Measurements from ENCODE around the gene CA11. TPM values are rescaled to one million over a fixed set of nuclear protein-coding genes. Genes with fewer than 3 reads are reported as not detected.
"Not testable (repeated sequence)": the region's sequence is repeated elsewhere in the genome, so short reads cannot be mapped to it uniquely, and the experiment has no call there.

CA11 gene
- total and polyA plus RNA-seq, 9 donors, result 6.2 to 22.1 (median 13.8) TPM

DNA sequence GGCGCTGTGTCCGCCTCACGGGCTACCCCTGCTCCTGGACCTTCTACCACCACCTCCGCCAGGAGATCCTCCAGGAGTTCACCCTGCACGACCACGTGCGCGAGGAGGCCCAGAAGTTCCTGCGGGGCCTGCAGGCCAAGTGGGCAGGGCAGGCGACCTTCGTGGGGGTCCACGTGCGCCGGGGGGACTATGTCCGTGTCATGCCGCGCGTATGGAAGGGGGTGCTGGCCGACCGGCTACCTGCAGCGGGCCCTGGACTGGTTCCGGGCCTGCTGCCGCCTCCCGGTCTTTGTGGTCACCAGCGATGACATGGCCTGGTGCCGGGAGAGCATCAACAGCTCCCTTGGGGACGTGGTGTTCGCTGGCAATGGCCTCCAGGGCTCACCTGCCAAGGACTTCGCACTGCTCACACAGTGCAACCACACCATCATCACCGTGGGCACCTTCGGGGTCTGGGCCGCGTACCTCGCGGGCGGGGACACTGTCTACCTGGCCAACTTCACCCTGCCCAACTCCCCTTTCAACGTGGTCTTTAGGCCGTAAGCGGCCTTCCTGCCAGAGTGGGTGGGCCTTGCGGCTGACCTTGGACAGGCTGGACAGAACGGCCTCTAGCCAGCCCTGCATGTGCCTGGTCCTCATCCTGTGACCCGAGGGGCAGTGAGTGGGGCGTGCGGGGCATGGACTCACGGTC lies 34.6 kb upstream of the CA11 start:
- Histone ChIP-seq H3K4me3 (ENCODE audit: low read length) (no peak overlapping the region), H3K4me1 (ENCODE audit: control insufficient read depth, insufficient read depth, low read length) (peaks cover 11% of the 10 kb centered on the region), H3K9me3 (replicated peaks; ENCODE audit: control insufficient read depth, low read depth, low read length) (no peaks in the 10 kb centered on the region), H3K36me3 (ENCODE audit: control insufficient read depth, insufficient read depth, low read length) (no peaks in the 10 kb centered on the region), H3K27ac (ENCODE audit: low read length) (no peak overlapping the region), H3K27me3 (ENCODE audit: control insufficient read depth, insufficient read depth, low read length) (no peaks in the 10 kb centered on the region)
- no peak for DNase-seq
- 89% methylated on average over 42 of the region's 45 CpGs for WGBS (ENCODE audit: insufficient coverage)

DNA sequence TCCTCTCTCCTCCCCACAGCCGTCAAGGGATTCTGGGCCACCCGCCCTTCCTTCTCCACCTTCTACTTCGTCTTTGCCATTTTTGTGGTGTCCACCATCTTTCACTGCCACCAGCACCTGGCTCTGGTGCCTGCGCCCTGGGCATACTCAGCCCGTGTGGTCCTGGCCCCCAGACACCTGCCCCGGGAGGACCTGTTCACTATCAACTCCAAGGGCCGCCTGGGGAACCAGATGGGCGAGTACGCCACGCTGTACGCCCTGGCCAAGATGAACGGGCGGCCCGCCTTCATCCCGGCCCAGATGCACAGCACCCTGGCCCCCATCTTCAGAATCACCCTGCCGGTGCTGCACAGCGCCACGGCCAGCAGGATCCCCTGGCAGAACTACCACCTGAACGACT lies 34.0 kb upstream of the CA11 start:
- not testable (repeated sequence) for H3K36me3 ChIP-seq (ENCODE audit: control insufficient read depth, insufficient read depth, low read length); H3K27ac ChIP-seq (ENCODE audit: low read length); H3K27me3 ChIP-seq (ENCODE audit: control insufficient read depth, insufficient read depth, low read length); H3K4me3 ChIP-seq (ENCODE audit: low read length); H3K9me3 ChIP-seq (replicated peaks; ENCODE audit: control insufficient read depth, low read depth, low read length); DNase-seq
- WGBS (ENCODE audit: insufficient coverage), result 76% methylated on average over 5 of the region's 19 CpGs
- H3K4me1 ChIP-seq (ENCODE audit: control insufficient read depth, insufficient read depth, low read length), result peaks cover 17% of the 10 kb centered on the region

DNA sequence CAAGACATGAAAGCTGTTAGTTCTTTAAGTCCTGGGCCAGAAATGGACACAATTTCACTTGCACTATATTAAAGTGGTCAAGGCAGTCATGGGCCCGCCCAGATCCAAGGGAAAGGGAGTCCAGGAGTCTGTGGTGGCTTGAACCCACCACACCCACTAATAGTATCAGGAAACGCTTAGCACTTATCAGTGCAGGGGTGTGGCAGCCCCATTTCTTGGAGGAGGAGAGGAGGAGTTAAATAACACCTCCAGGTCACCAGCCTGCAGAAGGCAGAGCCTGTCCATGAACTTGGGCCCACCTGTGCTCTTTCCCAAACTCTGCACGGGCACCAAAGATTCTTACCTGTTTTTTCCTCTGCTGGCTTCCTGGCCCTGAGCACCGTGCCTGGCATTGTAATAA lies 32.2 kb upstream of the CA11 start:
- Histone ChIP-seq H3K4me1 (ENCODE audit: control insufficient read depth, insufficient read depth, low read length) (peaks cover 19% of the 10 kb centered on the region), H3K27ac (ENCODE audit: low read length) (no peak overlapping the region), H3K27me3 (ENCODE audit: control insufficient read depth, insufficient read depth, low read length) (peaks cover 2% of the 10 kb centered on the region), H3K9me3 (replicated peaks; ENCODE audit: control insufficient read depth, low read depth, low read length) (no peaks in the 10 kb centered on the region), H3K4me3 (ENCODE audit: low read length) (no peak overlapping the region), H3K36me3 (ENCODE audit: control insufficient read depth, insufficient read depth, low read length) (no peaks in the 10 kb centered on the region)
- DNase-seq, result no peak
- no CpG with 5 or more reads among the region's 4 CpGs for WGBS (ENCODE audit: insufficient coverage)

DNA sequence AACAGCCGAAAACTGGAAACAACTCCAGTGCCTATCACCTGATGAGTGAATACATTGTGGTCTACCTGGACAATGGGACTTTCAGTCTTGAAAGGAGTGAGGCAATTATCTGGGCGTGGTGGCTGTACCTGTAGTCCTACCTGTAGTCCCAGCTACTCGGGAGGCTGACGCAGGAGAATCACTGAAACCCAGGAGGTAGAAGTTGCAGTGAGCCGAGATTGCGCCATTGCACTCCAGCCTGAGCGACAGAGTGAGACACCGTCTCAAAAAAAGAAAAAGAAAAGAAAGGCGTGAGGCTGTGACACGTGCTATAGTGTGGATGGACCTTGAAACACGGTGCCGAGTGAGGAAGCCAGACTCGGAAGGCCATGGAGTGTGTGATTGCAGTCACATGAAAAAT lies 30.9 kb upstream of the CA11 start:
- Histone ChIP-seq H3K4me1 (ENCODE audit: control insufficient read depth, insufficient read depth, low read length) (peaks cover 29% of the 10 kb centered on the region), H3K27me3 (ENCODE audit: control insufficient read depth, insufficient read depth, low read length) (peaks cover 2% of the 10 kb centered on the region), H3K36me3 (ENCODE audit: control insufficient read depth, insufficient read depth, low read length) (no peaks in the 10 kb centered on the region), H3K9me3 (replicated peaks; ENCODE audit: control insufficient read depth, low read depth, low read length) (no peaks in the 10 kb centered on the region), H3K4me3 (ENCODE audit: low read length) (no peak overlapping the region), H3K27ac (ENCODE audit: low read length) (no peak overlapping the region)
- 86% methylated on average over 12 of the region's 13 CpGs for WGBS (ENCODE audit: insufficient coverage)
- no peak for DNase-seq

DNA sequence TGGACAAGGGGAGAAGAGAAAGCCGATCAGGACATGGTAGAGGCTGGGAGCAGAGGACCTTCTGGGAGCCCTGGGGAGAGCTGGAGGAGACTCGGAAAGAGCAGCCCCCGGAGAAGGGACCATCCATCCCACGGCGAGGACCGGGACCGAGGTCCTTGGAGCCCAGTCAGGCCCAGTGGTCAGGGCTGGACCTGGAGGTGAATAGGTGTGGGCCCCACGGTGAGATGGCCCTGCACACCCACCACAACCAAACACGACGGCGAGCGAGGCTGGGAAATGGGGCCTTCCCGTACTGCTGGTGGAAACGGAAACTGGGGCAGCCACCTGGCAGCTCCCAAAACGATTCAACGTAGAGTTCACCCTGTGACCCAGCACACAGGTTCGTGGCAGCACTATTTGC lies 30.5 kb upstream of the CA11 start:
- Histone ChIP-seq H3K4me3 (ENCODE audit: low read length) (no peak overlapping the region), H3K9me3 (replicated peaks; ENCODE audit: control insufficient read depth, low read depth, low read length) (no peaks in the 10 kb centered on the region), H3K27me3 (ENCODE audit: control insufficient read depth, insufficient read depth, low read length) (peaks cover 2% of the 10 kb centered on the region), H3K4me1 (ENCODE audit: control insufficient read depth, insufficient read depth, low read length) (peaks cover 31% of the 10 kb centered on the region), H3K36me3 (ENCODE audit: control insufficient read depth, insufficient read depth, low read length) (no peaks in the 10 kb centered on the region), H3K27ac (ENCODE audit: low read length) (no peak overlapping the region)
- WGBS (ENCODE audit: insufficient coverage), result 84% methylated on average over 12 of the region's 17 CpGs
- no peak for DNase-seq

DNA sequence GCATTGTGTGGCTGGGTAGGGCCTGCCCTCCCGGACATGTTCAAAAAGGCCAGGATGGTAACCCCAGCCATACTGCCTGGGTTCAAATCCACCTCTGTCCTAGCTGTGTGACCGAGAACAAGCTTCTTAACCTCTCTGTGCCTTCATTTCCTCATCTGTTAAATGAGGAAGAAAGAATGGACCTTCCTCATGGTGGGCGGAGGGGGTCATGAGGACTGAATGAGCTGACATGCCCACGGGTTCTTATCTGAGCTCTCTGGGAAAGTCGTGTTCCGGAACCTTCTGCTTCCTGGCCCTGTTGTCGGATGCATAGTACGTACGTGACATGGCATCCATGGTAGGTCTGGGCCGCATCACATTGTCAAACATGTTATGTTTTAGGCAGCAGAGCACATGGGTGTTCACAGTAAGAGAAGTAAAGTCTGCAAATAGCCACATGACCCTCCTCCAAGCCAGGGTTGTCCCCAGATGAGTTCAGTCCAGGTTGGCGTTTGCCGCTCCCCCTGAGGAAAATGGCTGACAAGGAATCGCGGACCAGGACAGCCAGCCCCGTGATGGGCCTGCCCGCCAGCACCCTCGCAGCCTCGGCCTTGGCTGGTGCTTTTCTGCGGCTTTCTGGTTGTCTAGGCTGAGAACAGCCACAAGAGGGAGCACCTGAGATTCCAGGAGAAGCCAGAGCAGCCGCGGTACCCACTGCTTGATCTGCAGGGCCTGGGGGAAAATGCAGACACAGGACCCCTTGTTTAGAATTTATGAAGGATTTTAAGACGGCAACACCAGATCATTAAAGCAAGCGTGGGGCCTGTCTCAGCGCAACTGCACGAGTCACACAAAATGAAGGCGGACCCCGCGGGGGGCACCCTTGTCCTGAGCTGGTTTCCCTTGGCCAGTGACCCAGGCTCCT lies 29.2 kb upstream of the CA11 start:
- H3K4me3 ChIP-seq (ENCODE audit: low read length), result no peak overlapping the region
- DNase-seq, result peak; percentile 91
- peaks cover 2% of the 10 kb centered on the region for H3K27me3 ChIP-seq (ENCODE audit: control insufficient read depth, insufficient read depth, low read length)
- H3K9me3 ChIP-seq (replicated peaks; ENCODE audit: control insufficient read depth, low read depth, low read length), result no peaks in the 10 kb centered on the region
- no peaks in the 10 kb centered on the region for H3K36me3 ChIP-seq (ENCODE audit: control insufficient read depth, insufficient read depth, low read length)
- H3K4me1 ChIP-seq (ENCODE audit: control insufficient read depth, insufficient read depth, low read length), result peaks cover 38% of the 10 kb centered on the region
- no peak overlapping the region for H3K27ac ChIP-seq (ENCODE audit: low read length)
- WGBS (ENCODE audit: insufficient coverage), result 27% methylated on average over 24 of the region's 28 CpGs

DNA sequence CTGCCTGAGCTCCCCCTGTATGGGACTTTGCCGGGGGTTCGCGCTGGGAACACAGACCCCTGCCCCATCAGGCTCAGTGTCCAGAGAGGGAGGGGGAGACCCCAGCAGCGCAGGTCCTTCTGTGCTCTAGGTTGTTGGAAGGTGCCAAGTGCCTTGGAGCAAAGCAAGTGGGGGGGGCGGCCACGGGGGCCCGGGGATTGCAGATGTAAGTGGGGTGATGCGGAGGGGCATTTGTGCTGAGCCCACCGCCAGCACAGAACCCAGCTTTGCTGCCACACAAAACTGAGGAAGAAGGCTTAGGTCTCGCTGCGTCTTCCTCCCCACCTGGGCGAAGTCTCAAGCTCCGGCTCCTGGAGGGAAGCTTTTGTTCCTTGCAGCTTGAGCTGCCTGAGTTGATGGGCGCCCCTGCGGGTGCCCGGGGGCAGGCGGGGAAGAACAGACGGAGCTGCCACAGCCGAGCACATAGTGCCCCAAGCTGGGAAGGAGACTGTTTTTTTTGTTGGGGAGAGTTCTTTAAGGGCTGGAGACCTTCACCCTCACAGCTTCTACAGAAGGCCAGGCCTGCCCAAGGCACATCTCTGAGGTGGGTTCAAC lies 28.3 kb upstream of the CA11 start:
- Histone ChIP-seq H3K4me1 (ENCODE audit: control insufficient read depth, insufficient read depth, low read length) (peaks cover 41% of the 10 kb centered on the region), H3K36me3 (ENCODE audit: control insufficient read depth, insufficient read depth, low read length) (no peaks in the 10 kb centered on the region), H3K9me3 (replicated peaks; ENCODE audit: control insufficient read depth, low read depth, low read length) (no peaks in the 10 kb centered on the region), H3K4me3 (ENCODE audit: low read length) (no peak overlapping the region), H3K27me3 (ENCODE audit: control insufficient read depth, insufficient read depth, low read length) (peaks cover 2% of the 10 kb centered on the region), H3K27ac (ENCODE audit: low read length) (no peak overlapping the region)
- WGBS (ENCODE audit: insufficient coverage), result 81% methylated on average over 9 of the region's 19 CpGs
- DNase-seq, result no peak

DNA sequence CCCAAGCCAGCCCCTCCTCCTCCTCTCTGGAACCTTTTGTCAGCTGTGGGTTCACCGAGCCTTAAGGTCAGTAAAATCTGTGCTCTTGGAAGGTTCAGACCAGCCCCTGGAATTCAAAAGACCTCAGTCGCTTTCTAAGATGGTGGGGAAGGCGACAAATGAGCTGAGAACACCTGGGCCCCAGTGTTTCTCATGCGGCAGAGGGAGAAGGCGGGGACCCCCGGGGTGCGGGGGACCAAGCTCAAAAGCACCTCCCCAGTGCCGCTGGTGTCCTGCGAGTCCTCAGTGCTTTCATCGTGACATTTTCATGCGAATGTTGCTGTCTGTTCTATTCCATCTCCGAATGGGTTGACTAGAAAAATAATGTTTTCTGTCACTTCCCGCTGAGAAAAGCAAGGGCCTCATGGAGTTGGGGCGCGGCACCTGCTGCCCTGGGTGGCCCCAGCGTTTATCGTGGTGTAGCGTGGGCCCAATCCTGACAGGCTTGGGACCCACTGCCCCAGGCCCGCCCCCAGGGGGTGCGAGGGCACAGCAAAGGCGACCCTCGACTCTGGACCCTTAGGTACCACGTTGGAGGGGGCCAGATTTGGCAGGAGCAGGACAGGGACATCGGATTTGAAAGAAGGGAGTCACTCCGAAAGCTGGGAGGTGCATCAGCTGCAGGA lies 27.6 kb upstream of the CA11 start:
- peaks cover 2% of the 10 kb centered on the region for H3K27me3 ChIP-seq (ENCODE audit: control insufficient read depth, insufficient read depth, low read length)
- no peak overlapping the region for H3K27ac ChIP-seq (ENCODE audit: low read length)
- no peak for DNase-seq
- H3K4me3 ChIP-seq (ENCODE audit: low read length), result no peak overlapping the region
- 59% methylated on average over 24 of the region's 25 CpGs for WGBS (ENCODE audit: insufficient coverage)
- no peaks in the 10 kb centered on the region for H3K9me3 ChIP-seq (replicated peaks; ENCODE audit: control insufficient read depth, low read depth, low read length)
- H3K4me1 ChIP-seq (ENCODE audit: control insufficient read depth, insufficient read depth, low read length), result peaks cover 41% of the 10 kb centered on the region
- H3K36me3 ChIP-seq (ENCODE audit: control insufficient read depth, insufficient read depth, low read length), result no peaks in the 10 kb centered on the region

DNA sequence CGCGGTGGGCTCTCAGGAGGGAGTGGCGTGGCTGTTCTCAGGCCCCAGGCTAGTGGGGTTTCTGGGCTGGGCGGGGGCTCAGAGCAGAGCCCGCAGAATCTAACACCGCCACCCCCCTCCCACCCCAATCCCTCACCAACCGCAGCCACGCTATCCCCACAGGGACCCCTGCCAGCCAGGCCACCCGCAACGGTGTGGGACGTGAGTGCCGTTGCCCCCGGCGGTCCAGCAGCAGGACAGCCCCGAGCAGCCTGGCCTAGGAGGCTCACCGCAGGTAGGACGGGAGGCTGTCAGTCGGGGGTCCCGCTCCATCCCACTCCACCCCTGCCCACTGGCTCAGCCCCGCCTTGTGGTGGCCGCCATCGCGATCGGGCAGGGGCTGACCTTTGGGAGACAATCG lies 27.0 kb upstream of the CA11 start, which contains the start of gene NTN5:
Gene NTN5, minus strand, starts transcription at position 24 of the 400 bp plus-strand sequence. CDS start 2,031 bp downstream, outside the sequence.
- H3K27ac ChIP-seq (ENCODE audit: low read length), result peak within 1 kb of the TSS; percentile 65
- 53% methylated on average over 19 of the region's 25 CpGs for WGBS (ENCODE audit: insufficient coverage)

More for the DNA sequence above, 27.0 kb upstream of the CA11 start, which contains the start of gene NTN5:
- peaks cover 41% of the 10 kb centered on the region for H3K4me1 ChIP-seq (ENCODE audit: control insufficient read depth, insufficient read depth, low read length)
- DNase-seq, result no peak
- peaks cover 2% of the 10 kb centered on the region for H3K27me3 ChIP-seq (ENCODE audit: control insufficient read depth, insufficient read depth, low read length)
- no peaks in the 10 kb centered on the region for H3K9me3 ChIP-seq (replicated peaks; ENCODE audit: control insufficient read depth, low read depth, low read length)
- no peak within 1 kb of the TSS for H3K4me3 ChIP-seq (ENCODE audit: low read length)
- H3K36me3 ChIP-seq (ENCODE audit: control insufficient read depth, insufficient read depth, low read length), result no peaks in the 10 kb centered on the region
